Esophagus muscularis mucosa (tissue), 3 donors: ENCODE data around the gene GPC6.

Experiments used
- CTCF ChIP-seq, 3 experiments: fragments of 200-600 bp in 2 of 3; fragments of 450-650 bp in 1 of 3; sonication (generic) in 2 of 3; IDR thresholded peaks; one replicate each; pipeline ENCODE4 v1.5.1; 2017 to 2019; ENCODE audit warnings: antibody characterized with exemption in 3 of 3, mild to moderate bottlenecking in 2 of 3, moderate library complexity in 1 of 3
- POLR2A ChIP-seq: fragments of 450-650 bp; IDR thresholded peaks from one replicate; pipeline ENCODE4 v1.6.1; 2017; ENCODE audit warnings: antibody characterized with exemption, moderate library complexity, mild to moderate bottlenecking, low read depth
- POLR2AphosphoS5 ChIP-seq, 2 donors: sonication (generic); formaldehyde crosslinking; IDR thresholded peaks; one replicate each; pipeline ENCODE4 v1.6.1; 2017; ENCODE audit warnings: antibody characterized with exemption in 2 of 2

- TF ChIP-seq POLR2AphosphoS5 (IDR thresholded peaks at IDR 0.05) (no peak), CTCF (IDR thresholded peaks at IDR 0.05) (no peak), POLR2A (no peak)
These were observed 184.6 kb downstream of the GPC6 start for GRCh38 chr13:93411186-93411680.
